H1 (cell line): ENCODE results near the gene ANXA3. TPM values are rescaled to one million over a fixed set of nuclear protein-coding genes. Genes with fewer than 3 reads are reported as not detected.

Source experiments
- CTCF ChIA-PET: fragments of 300-600 bp; sonication (Branson Sonifier 250); formaldehyde crosslinking; loops from one replicate; lab custom pipeline; 2021; ENCODE audit not compliant: partially characterized antibody; lab: Charles Lee
- POLR2A ChIA-PET: fragments of 300-600 bp; sonication (Branson Sonifier 250); formaldehyde crosslinking; loops from one replicate; lab custom pipeline; 2021; ENCODE audit warnings: inconsistent platforms; ENCODE audit not compliant: partially characterized antibody; lab: Charles Lee
- DNase-seq, 2 experiments: peaks; one replicate each; pipeline versions ENCODE4 v3.0.0 to v3.0.0-alpha.2; 2010 to 2022; ENCODE audit warnings: low spot score in 2 of 2, low read depth in 1 of 2, mixed read lengths in 1 of 2
- FAIRE-seq: peaks from 2 replicates; lab custom pipeline; 2011; peaks lifted over from hg19 to GRCh38; lab: Jason Lieb, UNC
- H2AFZ ChIP-seq: 2 replicates; pipeline ENCODE4 v1.8.1; 2012; ENCODE audit warnings: low read length, inconsistent platforms
- H2AK5ac ChIP-seq: 2 replicates; pipeline ENCODE4 v1.6.1; 2013; ENCODE audit warnings: low read depth, low read length
- H2BK120ac ChIP-seq: replicated peaks from 2 replicates; pipeline ENCODE3; 2013; ENCODE audit warnings: low read depth, low read length, inconsistent platforms
- H2BK12ac ChIP-seq: 2 replicates; pipeline ENCODE4 v1.6.1; 2013; ENCODE audit warnings: low read depth, low read length
- H2BK15ac ChIP-seq: 2 replicates; pipeline ENCODE4 v1.6.1; 2013; ENCODE audit warnings: low read length
- H2BK20ac ChIP-seq: 2 replicates; pipeline ENCODE4 v1.6.1; 2013; ENCODE audit warnings: low read length
- H2BK5ac ChIP-seq: 2 replicates; pipeline ENCODE4 v1.6.1; 2013; ENCODE audit warnings: low read depth, low read length
- H3K14ac ChIP-seq: 2 replicates; pipeline ENCODE4 v1.6.1; 2013; ENCODE audit warnings: inconsistent platforms; ENCODE audit not compliant: insufficient read length
- H3K18ac ChIP-seq: 2 replicates; pipeline ENCODE4 v1.6.1; 2013; ENCODE audit warnings: low read length; ENCODE audit errors: extremely low read depth
- H3K23ac ChIP-seq: 2 replicates; pipeline ENCODE4 v1.6.1; 2013; ENCODE audit warnings: inconsistent platforms; ENCODE audit not compliant: insufficient read length
- H3K23me2 ChIP-seq: 2 replicates; pipeline ENCODE4 v1.6.1; 2013; ENCODE audit warnings: low read depth, low read length
- H3K27ac ChIP-seq: 2 replicates; pipeline ENCODE4 v1.6.1; 2011; ENCODE audit warnings: low read depth, low read length, inconsistent platforms
- H3K27me3 ChIP-seq, 4 experiments: replicated peaks in 1 of 4; 1 replicate in 1 of 4; 2 replicates in 3 of 4; pipeline versions ENCODE4 v1.6.1 to v1.8.1; 2011 to 2013; ENCODE audit warnings: low read length in 3 of 4, mild to moderate bottlenecking in 3 of 4, inconsistent platforms in 2 of 4, mixed read lengths in 2 of 4, moderate library complexity in 1 of 4; ENCODE audit not compliant: control insufficient read depth in 3 of 4, insufficient read depth in 3 of 4; ENCODE audit errors: extremely low read depth in 1 of 4
- H3K36me3 ChIP-seq, 4 experiments: 2 replicates each; pipeline versions ENCODE4 v1.6.1 to v1.8.1; 2011 to 2013; ENCODE audit warnings: mild to moderate bottlenecking in 4 of 4, low read length in 3 of 4, moderate library complexity in 2 of 4, control low read depth in 1 of 4, inconsistent platforms in 1 of 4; ENCODE audit not compliant: insufficient read depth in 4 of 4, control insufficient read depth in 2 of 4
- H3K4ac ChIP-seq: replicated peaks from 2 replicates; pipeline ENCODE3; 2013; ENCODE audit warnings: low read length, low read depth, mixed read lengths, inconsistent platforms; ENCODE audit not compliant: insufficient read length
- H3K4me1 ChIP-seq, 4 experiments: replicated peaks in 1 of 4; 1 replicate in 1 of 4; 2 replicates in 3 of 4; pipeline versions ENCODE4 v1.6.1 to v1.8.1; 2011 to 2013; ENCODE audit warnings: low read length in 3 of 4, inconsistent platforms in 2 of 4, mixed read lengths in 1 of 4; ENCODE audit not compliant: insufficient read depth in 4 of 4, control insufficient read depth in 3 of 4
- H3K4me2 ChIP-seq, 2 experiments: 2 replicates each; pipeline versions ENCODE4 v1.6.1 to v1.8.1; 2011 to 2013; ENCODE audit warnings: low read depth in 2 of 2, low read length in 2 of 2, control low read depth in 1 of 2, inconsistent platforms in 1 of 2, mild to moderate bottlenecking in 1 of 2; ENCODE audit not compliant: insufficient read depth in 1 of 2
- H3K4me3 ChIP-seq, 4 experiments: fragments of 200-600, 300-600 bp in 1 of 4; sonication (generic), shearing (Covaris generic), sonication (Bioruptor Twin) in 1 of 4; 2 replicates each; pipeline versions ENCODE4 v1.5.1 to v1.8.1; 2011 to 2016; ENCODE audit warnings: low read length in 4 of 4, low read depth in 3 of 4, control low read depth in 2 of 4, inconsistent platforms in 2 of 4, mild to moderate bottlenecking in 2 of 4, mixed read lengths in 1 of 4, moderate library complexity in 1 of 4; ENCODE audit not compliant: insufficient read depth in 2 of 4; ENCODE audit errors: extremely low read depth in 1 of 4
- H3K56ac ChIP-seq: replicated peaks from 2 replicates; pipeline ENCODE3; 2013; ENCODE audit warnings: low read depth, mild to moderate bottlenecking, mixed read lengths, low read length, inconsistent platforms; ENCODE audit not compliant: insufficient read length
- H3K79me1 ChIP-seq: 2 replicates; pipeline ENCODE4 v1.6.1; 2013; ENCODE audit warnings: low read depth, low read length, control low read depth
- H3K79me2 ChIP-seq, 2 experiments: 2 replicates each; pipeline versions ENCODE4 v1.6.1 to v1.8.1; 2012 to 2013; ENCODE audit warnings: low read length in 2 of 2, mild to moderate bottlenecking in 2 of 2, inconsistent platforms in 1 of 2; ENCODE audit not compliant: insufficient read depth in 2 of 2, control insufficient read depth in 1 of 2
- H3K9ac ChIP-seq, 4 experiments: replicated peaks in 1 of 4; 1 replicate in 1 of 4; 2 replicates in 3 of 4; pipeline versions ENCODE4 v1.6.1 to v1.8.1; 2011 to 2013; ENCODE audit warnings: low read depth in 3 of 4, low read length in 3 of 4, control low read depth in 2 of 4, mild to moderate bottlenecking in 2 of 4, moderate library complexity in 2 of 4, inconsistent platforms in 1 of 4; ENCODE audit errors: extremely low read depth in 1 of 4
- H3K9me3 ChIP-seq, 2 experiments: 2 replicates each; pipeline versions ENCODE4 v1.6.1 to v1.8.1; 2012 to 2013; ENCODE audit warnings: mild to moderate bottlenecking in 2 of 2, moderate library complexity in 2 of 2, control low read depth in 1 of 2, inconsistent platforms in 1 of 2, low read depth in 1 of 2, low read length in 1 of 2, mixed read lengths in 1 of 2; ENCODE audit not compliant: insufficient read depth in 2 of 2
- H4K20me1 ChIP-seq, 2 experiments: replicated peaks in 1 of 2; 2 replicates each; pipeline versions ENCODE3 to v1.8.1; 2011 to 2013; ENCODE audit warnings: inconsistent platforms in 2 of 2, low read length in 2 of 2, mild to moderate bottlenecking in 1 of 2; ENCODE audit not compliant: insufficient read depth in 2 of 2, control insufficient read depth in 1 of 2
- H4K5ac ChIP-seq: 2 replicates; pipeline ENCODE4 v1.6.1; 2013; ENCODE audit warnings: low read length, low read depth, mixed read lengths, inconsistent platforms; ENCODE audit not compliant: insufficient read length
- H4K8ac ChIP-seq: 2 replicates; pipeline ENCODE4 v1.8.0; 2013; ENCODE audit warnings: mild to moderate bottlenecking, moderate library complexity, low read length, inconsistent platforms; ENCODE audit not compliant: insufficient read depth; ENCODE audit errors: extremely low read depth
- H4K91ac ChIP-seq: replicated peaks from 2 replicates; pipeline ENCODE3; 2013; ENCODE audit warnings: low read length, mixed read lengths, inconsistent platforms; ENCODE audit not compliant: insufficient read length
- CBX5 ChIP-seq: fragments of 300-800, 300-1000 bp; sonication (generic); IDR thresholded peaks from 2 replicates; pipeline ENCODE4 v1.7.1; 2016; ENCODE audit warnings: antibody characterized with exemption, low read length, low read depth
- CEBPB ChIP-seq: IDR thresholded peaks from 2 replicates; pipeline ENCODE4 v1.6.1; 2012; ENCODE audit warnings: low read depth, low read length
- CHD2 ChIP-seq: IDR thresholded peaks from 2 replicates; pipeline ENCODE4 v1.6.1; 2012; ENCODE audit warnings: low read length, improper control_type of control experiment
- GABPA ChIP-seq: IDR thresholded peaks from 2 replicates; pipeline ENCODE4 v1.6.1; 2011; ENCODE audit warnings: mild to moderate bottlenecking, low read length, moderate library complexity, borderline replicate concordance; ENCODE audit not compliant: insufficient read depth
- KDM1A ChIP-seq: fragments of 200-600, 300-600 bp; sonication (generic); IDR thresholded peaks from 2 replicates; pipeline ENCODE4 v1.7.1; 2016; ENCODE audit warnings: mild to moderate bottlenecking, low read length, borderline replicate concordance
- POLR2A ChIP-seq, 2 experiments: IDR thresholded peaks; 1 replicate in 1 of 2; 2 replicates in 1 of 2; pipeline ENCODE4 v1.6.1; 2011; ENCODE audit warnings: low read depth in 2 of 2, low read length in 2 of 2, mild to moderate bottlenecking in 2 of 2; ENCODE audit errors: control extremely low read depth in 1 of 2
- POU5F1 ChIP-seq: IDR thresholded peaks from 2 replicates; pipeline ENCODE4 v1.6.1; 2011; ENCODE audit warnings: low read depth, mild to moderate bottlenecking, low read length, moderate library complexity
- RAD21 ChIP-seq, 2 experiments: IDR thresholded peaks in 1 of 2; conservative IDR thresholded peaks in 1 of 2; 2 replicates each; pipeline ENCODE4 v1.6.1; 2011; ENCODE audit warnings: low read depth in 2 of 2, low read length in 2 of 2, improper control_type of control experiment in 1 of 2, inconsistent platforms in 1 of 2, mild to moderate bottlenecking in 1 of 2, moderate library complexity in 1 of 2
- RBBP5 ChIP-seq: IDR thresholded peaks from 2 replicates; pipeline ENCODE4 v1.7.1; 2012; ENCODE audit warnings: low read depth, mild to moderate bottlenecking, inconsistent platforms, low read length, moderate library complexity, borderline replicate concordance
- SAP30 ChIP-seq: fragments of 300-600 bp; sonication (generic); IDR thresholded peaks from 2 replicates; pipeline ENCODE4 v1.7.1; 2012; ENCODE audit warnings: low read length, moderate library complexity, mild to moderate bottlenecking, inconsistent platforms; ENCODE audit not compliant: insufficient read depth, insufficient replicate concordance
- SIX5 ChIP-seq: IDR thresholded peaks from 2 replicates; pipeline ENCODE4 v1.6.1; 2011; ENCODE audit warnings: mild to moderate bottlenecking, low read depth, low read length
- WGBS, 2 experiments: shearing (Covaris generic) in 1 of 2; methylation state at CpG; one replicate each; pipeline versions ENCODE4 v1.1.6 to v1.1.7; 2013 to 2015; ENCODE audit warnings: low lambda C conversion rate in 2 of 2, mixed read lengths in 2 of 2, inconsistent platforms in 1 of 2, low coverage in 1 of 2, missing lambda C conversion rate in 1 of 2; ENCODE audit not compliant: insufficient replicate concordance in 2 of 2, insufficient coverage in 1 of 2, insufficient read length in 1 of 2; ENCODE audit errors: extremely low coverage in 1 of 2, missing lambda C conversion rate in 1 of 2; 5-methylcytosine and 5-hydroxymethylcytosine counted together
- polyA plus RNA-seq, 7 experiments: library from polyadenylated mRNA; depleted of rRNA in 3 of 7; stranded (reverse) in 5 of 7; unstranded in 2 of 7; fragments of >200 nt in 5 of 7; fragments of 200-250 nt in 2 of 7; gene quantifications; 1 replicate in 5 of 7; 2 replicates in 1 of 7; 4 replicates in 1 of 7; pipeline versions ENCODE4 v1.2.1 to v1.2.3, GENCODE V29; 2011 to 2013; ENCODE audit warnings: missing spikeins in 2 of 7, mixed read lengths in 2 of 7
- total RNA-seq: library from RNA; stranded (reverse); fragmentation: NEBNext Ultra II Directional; extraction: Animal tissue kit (Norgen Biotek cat#: 25700); gene quantifications from 2 replicates; pipeline ENCODE4 v1.2.1, GENCODE V29; 2021
- TF ChIP-seq, protein P1 (sequence below): IDR thresholded peaks from 2 replicates; pipeline ENCODE4 v1.6.1; 2012; ENCODE audit warnings: inconsistent platforms

The ANXA3 gene
- total and polyA plus RNA-seq, 2 of the 8 experiments (the other 6 are each of a cell fraction or from before 2014, with no cell fraction given): 10.3 to 27.3 TPM

DNA sequence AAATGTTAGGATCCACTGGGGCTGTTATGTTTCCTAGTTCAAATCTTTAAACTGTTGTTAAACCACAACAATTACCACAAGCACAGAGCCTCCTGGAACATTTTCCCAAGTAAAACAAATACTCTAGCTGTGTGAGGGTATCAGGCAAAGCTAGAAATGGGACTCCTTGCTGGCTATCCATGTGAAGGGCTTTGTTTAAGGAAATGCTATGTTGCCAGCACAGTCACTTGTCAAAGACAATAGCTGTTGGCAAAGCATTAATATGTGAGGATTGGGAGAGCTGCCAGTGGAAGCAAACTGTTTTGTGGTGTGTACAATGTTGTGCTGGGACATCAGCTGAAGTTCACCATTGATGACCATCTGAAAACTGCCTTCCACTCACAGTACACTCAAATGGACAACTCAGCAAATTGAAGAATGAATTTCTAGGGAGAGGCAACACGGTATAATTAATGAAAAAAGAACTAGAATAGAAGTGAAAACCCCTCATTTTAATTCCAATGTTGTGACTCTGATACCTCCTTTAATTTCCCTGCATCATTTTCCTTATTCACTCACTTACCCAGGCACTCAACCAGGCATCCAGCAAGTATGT lies 100.8 kb downstream of the ANXA3 start:
- H3K79me2 ChIP-seq: no peaks in the 10 kb centered on the region
- H3K56ac ChIP-seq: no peak overlapping the region
- H3K9ac ChIP-seq: no peak overlapping the region
- no peak overlapping the region for H3K23ac ChIP-seq
- no peaks in the 10 kb centered on the region for H3K79me1 ChIP-seq
- H2AK5ac ChIP-seq: no peak overlapping the region
- H4K8ac ChIP-seq: no peak overlapping the region
- H3K27me3 ChIP-seq: no peaks in the 10 kb centered on the region
- no peak overlapping the region for H3K18ac ChIP-seq
- no peak overlapping the region for H2AFZ ChIP-seq
- H3K23me2 ChIP-seq: no peaks in the 10 kb centered on the region
- H4K91ac ChIP-seq: no peak overlapping the region
- no peak overlapping the region for H2BK5ac ChIP-seq
- no peak overlapping the region for H3K4me2 ChIP-seq
- DNase-seq (no peak), FAIRE-seq (no peak)
- no peaks in the 10 kb centered on the region for H4K20me1 ChIP-seq
- no peak overlapping the region for H2BK120ac ChIP-seq
- H3K14ac ChIP-seq: no peak overlapping the region
- no peak overlapping the region for H2BK20ac ChIP-seq
- H2BK15ac ChIP-seq: no peak overlapping the region
- WGBS, 2 experiments: 75% methylated on average over 1 of the region's 1 CpG; no CpG with 5 or more reads in 1 of the 2 experiments
- no peak overlapping the region for H3K4me3 ChIP-seq
- ChIA-PET CTCF (interaction anchor here (0.7 to 1.7 kb wide), 5 partner anchors 9 to 210 kb away, joined by 3 to 5 read pairs (median 3); no protein-coding TSS in a partner anchor), POLR2A (interaction anchor here (0.6 kb wide), 1 partner anchor 216 kb away, joined by 3 read pairs; no protein-coding TSS in a partner anchor)
- no peak overlapping the region for H4K5ac ChIP-seq
- no peaks in the 10 kb centered on the region for H3K36me3 ChIP-seq
- H2BK12ac ChIP-seq: no peak overlapping the region
- no peaks in the 10 kb centered on the region for H3K4me1 ChIP-seq
- no peak overlapping the region for H3K4ac ChIP-seq
- H3K9me3 ChIP-seq: no peaks in the 10 kb centered on the region
- no peak overlapping the region for H3K27ac ChIP-seq
- TF ChIP-seq POLR2A (IDR thresholded peaks at IDR 0.05; ENCODE audit: control extremely low read depth in 1 of 2, low read depth in 2 of 2, low read length in 2 of 2): no peak
- TF ChIP-seq, protein P1, sequence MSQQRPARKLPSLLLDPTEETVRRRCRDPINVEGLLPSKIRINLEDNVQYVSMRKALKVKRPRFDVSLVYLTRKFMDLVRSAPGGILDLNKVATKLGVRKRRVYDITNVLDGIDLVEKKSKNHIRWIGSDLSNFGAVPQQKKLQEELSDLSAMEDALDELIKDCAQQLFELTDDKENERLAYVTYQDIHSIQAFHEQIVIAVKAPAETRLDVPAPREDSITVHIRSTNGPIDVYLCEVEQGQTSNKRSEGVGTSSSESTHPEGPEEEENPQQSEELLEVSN: no peak
- no peak for TF ChIP-seq SIX5
- no peak for TF ChIP-seq CEBPB
- TF ChIP-seq RBBP5: no peak
- TF ChIP-seq RAD21 (IDR thresholded peaks at IDR 0.05 in 1 of 2, conservative IDR thresholded peaks at IDR 0.05 in 1 of 2; ENCODE audit: low read depth in 2 of 2, low read length in 2 of 2): no peak
- TF ChIP-seq SAP30: no peak
- TF ChIP-seq KDM1A: no peak
- TF ChIP-seq CBX5: no peak
- no peak for TF ChIP-seq POU5F1
- TF ChIP-seq CHD2: no peak
- no peak for TF ChIP-seq GABPA
